NB4 (cell line): ENCODE measurements around the gene NUDT3.

Experiments
- POLR2A ChIP-seq: IDR thresholded peaks from 2 replicates; pipeline ENCODE4 v1.6.1; 2011; ENCODE audit warnings: mild to moderate bottlenecking; ENCODE audit not compliant: insufficient read length; ENCODE audit errors: extremely low read depth
- TF ChIP-seq, protein P1 (sequence below): IDR thresholded peaks from one replicate; pipeline ENCODE4 v1.5.1; 2012; ENCODE audit warnings: low read depth, low read length
- TF ChIP-seq, protein P2 (sequence below): IDR thresholded peaks from 2 replicates; pipeline ENCODE4 v1.6.1; 2011; ENCODE audit warnings: low read depth, low read length

DNA sequence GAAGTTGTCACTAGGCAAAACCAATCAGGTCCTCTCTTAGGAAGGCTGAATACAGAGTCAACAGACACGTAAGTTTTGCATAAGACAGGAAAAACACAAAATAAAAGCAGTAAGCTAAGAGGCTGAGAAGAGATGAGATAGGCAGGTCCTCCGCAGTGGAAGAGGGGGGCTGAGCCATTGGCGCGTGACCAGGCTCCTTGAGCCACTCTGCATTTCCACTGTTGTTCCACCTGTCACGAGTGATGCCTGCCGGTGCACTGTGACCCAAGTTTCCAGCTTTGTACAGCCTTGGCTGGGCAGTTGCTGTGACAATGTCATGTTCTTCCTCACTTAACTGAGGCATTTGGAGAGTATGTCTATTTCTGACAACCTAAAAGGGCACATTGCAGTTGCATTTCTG, 58.6 kb downstream of the NUDT3 start:
- TF ChIP-seq POLR2A, result no peak
- TF ChIP-seq, protein P1, sequence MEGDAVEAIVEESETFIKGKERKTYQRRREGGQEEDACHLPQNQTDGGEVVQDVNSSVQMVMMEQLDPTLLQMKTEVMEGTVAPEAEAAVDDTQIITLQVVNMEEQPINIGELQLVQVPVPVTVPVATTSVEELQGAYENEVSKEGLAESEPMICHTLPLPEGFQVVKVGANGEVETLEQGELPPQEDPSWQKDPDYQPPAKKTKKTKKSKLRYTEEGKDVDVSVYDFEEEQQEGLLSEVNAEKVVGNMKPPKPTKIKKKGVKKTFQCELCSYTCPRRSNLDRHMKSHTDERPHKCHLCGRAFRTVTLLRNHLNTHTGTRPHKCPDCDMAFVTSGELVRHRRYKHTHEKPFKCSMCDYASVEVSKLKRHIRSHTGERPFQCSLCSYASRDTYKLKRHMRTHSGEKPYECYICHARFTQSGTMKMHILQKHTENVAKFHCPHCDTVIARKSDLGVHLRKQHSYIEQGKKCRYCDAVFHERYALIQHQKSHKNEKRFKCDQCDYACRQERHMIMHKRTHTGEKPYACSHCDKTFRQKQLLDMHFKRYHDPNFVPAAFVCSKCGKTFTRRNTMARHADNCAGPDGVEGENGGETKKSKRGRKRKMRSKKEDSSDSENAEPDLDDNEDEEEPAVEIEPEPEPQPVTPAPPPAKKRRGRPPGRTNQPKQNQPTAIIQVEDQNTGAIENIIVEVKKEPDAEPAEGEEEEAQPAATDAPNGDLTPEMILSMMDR, result no peak
- TF ChIP-seq, protein P2, sequence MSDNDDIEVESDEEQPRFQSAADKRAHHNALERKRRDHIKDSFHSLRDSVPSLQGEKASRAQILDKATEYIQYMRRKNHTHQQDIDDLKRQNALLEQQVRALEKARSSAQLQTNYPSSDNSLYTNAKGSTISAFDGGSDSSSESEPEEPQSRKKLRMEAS, result no peak
